HEK293 (cell line): Measurements from ENCODE around the gene HOXC10.
A peak's percentile ranks its signal among the peaks of the same experiment; 100 is the strongest.

Experiments
- KLF10 ChIP-seq: fragments of 450-650 bp; IDR thresholded peaks from 2 replicates; pipeline ENCODE4 v1.5.1; 2018; ENCODE audit warnings: missing biosample characterization, mild to moderate bottlenecking, missing genetic modification characterization
- MYNN ChIP-seq: fragments of 450-650 bp; formaldehyde crosslinking; IDR thresholded peaks from 2 replicates; pipeline ENCODE4 v1.5.1; 2016; ENCODE audit warnings: missing biosample characterization, missing genetic modification characterization, borderline replicate concordance
- SALL2 ChIP-seq: fragments of 450-650 bp; formaldehyde crosslinking; IDR thresholded peaks from 2 replicates; pipeline ENCODE4 v1.5.0; 2017; ENCODE audit warnings: missing biosample characterization, mild to moderate bottlenecking, missing genetic modification characterization, borderline replicate concordance
- SCRT2 ChIP-seq: fragments of 450-650 bp; formaldehyde crosslinking; IDR thresholded peaks from 2 replicates; pipeline ENCODE4 v1.5.1; 2016; ENCODE audit warnings: missing biosample characterization, missing genetic modification characterization
- ZBTB8A ChIP-seq: fragments of 450-650 bp; formaldehyde crosslinking; IDR thresholded peaks from 2 replicates; pipeline ENCODE4 v1.5.1; 2016; ENCODE audit warnings: missing biosample characterization, missing genetic modification characterization
- ZFHX2 ChIP-seq: fragments of 450-650 bp; formaldehyde crosslinking; conservative IDR thresholded peaks from 2 replicates; pipeline ENCODE4 v1.5.1; 2016; ENCODE audit warnings: missing biosample characterization, missing genetic modification characterization
- ZFP3 ChIP-seq: fragments of 450-650 bp; formaldehyde crosslinking; IDR thresholded peaks from 2 replicates; pipeline ENCODE4 v1.5.1; 2016; ENCODE audit warnings: low read depth, missing biosample characterization, missing genetic modification characterization
- ZNF112 ChIP-seq: fragments of 450-650 bp; formaldehyde crosslinking; IDR thresholded peaks from 2 replicates; pipeline ENCODE4 v1.5.0; 2017; ENCODE audit warnings: missing biosample characterization, missing genetic modification characterization
- ZNF146 ChIP-seq: fragments of 450-650 bp; formaldehyde crosslinking; IDR thresholded peaks from 2 replicates; pipeline ENCODE4 v1.5.1; 2016; ENCODE audit warnings: missing biosample characterization, missing genetic modification characterization
- ZNF155 ChIP-seq: fragments of 450-650 bp; formaldehyde crosslinking; IDR thresholded peaks from 2 replicates; pipeline ENCODE4 v1.5.1; 2016; ENCODE audit warnings: missing biosample characterization, missing genetic modification characterization
- ZNF174 ChIP-seq: fragments of 450-650 bp; formaldehyde crosslinking; IDR thresholded peaks from 2 replicates; pipeline ENCODE4 v1.5.0; 2017; ENCODE audit warnings: missing biosample characterization, mild to moderate bottlenecking, missing genetic modification characterization
- ZNF184 ChIP-seq: fragments of 450-650 bp; IDR thresholded peaks from 2 replicates; pipeline ENCODE4 v1.5.1; 2018; ENCODE audit warnings: missing biosample characterization, mild to moderate bottlenecking, missing genetic modification characterization
- ZNF19 ChIP-seq: fragments of 450-650 bp; formaldehyde crosslinking; IDR thresholded peaks from 2 replicates; pipeline ENCODE4; 2016; ENCODE audit warnings: missing biosample characterization, missing genetic modification characterization, low read depth
- ZNF366 ChIP-seq: fragments of 450-650 bp; formaldehyde crosslinking; conservative IDR thresholded peaks from 2 replicates; pipeline ENCODE4 v1.5.1; 2016; ENCODE audit warnings: missing biosample characterization, missing genetic modification characterization
- ZNF521 ChIP-seq: fragments of 450-650 bp; formaldehyde crosslinking; IDR thresholded peaks from 2 replicates; pipeline ENCODE4 v1.5.1; 2017; ENCODE audit warnings: missing biosample characterization, mild to moderate bottlenecking, missing genetic modification characterization
- ZNF585B ChIP-seq: fragments of 450-650 bp; formaldehyde crosslinking; IDR thresholded peaks from 2 replicates; pipeline ENCODE4 v1.5.1; 2016; ENCODE audit warnings: missing biosample characterization, missing genetic modification characterization
- ZNF621 ChIP-seq: fragments of 450-650 bp; formaldehyde crosslinking; IDR thresholded peaks from 2 replicates; pipeline ENCODE4 v1.5.1; 2017; ENCODE audit warnings: missing biosample characterization, missing genetic modification characterization
- ZNF830 ChIP-seq: fragments of 450-650 bp; IDR thresholded peaks from 2 replicates; pipeline ENCODE4 v1.5.0; 2018; ENCODE audit warnings: missing biosample characterization, missing genetic modification characterization, low read depth, mild to moderate bottlenecking, moderate library complexity
- ZSCAN23 ChIP-seq: fragments of 450-650 bp; formaldehyde crosslinking; IDR thresholded peaks from 2 replicates; pipeline ENCODE4 v1.5.1; 2016; ENCODE audit warnings: missing biosample characterization, missing genetic modification characterization
- TF ChIP-seq, protein P1 (sequence below): fragments of 450-650 bp; formaldehyde crosslinking; IDR thresholded peaks from 2 replicates; pipeline ENCODE4 v1.5.1; 2017; ENCODE audit warnings: missing biosample characterization, missing genetic modification characterization
- TF ChIP-seq, protein P2 (sequence below): fragments of 450-650 bp; formaldehyde crosslinking; optimal IDR thresholded peaks from 2 replicates; pipeline ENCODE3; 2016; ENCODE audit warnings: missing biosample characterization, mild to moderate bottlenecking, missing genetic modification characterization
- TF ChIP-seq, protein P3 (sequence below): fragments of 450-650 bp; formaldehyde crosslinking; IDR thresholded peaks from 2 replicates; pipeline ENCODE4 v1.5.1; 2016; ENCODE audit warnings: missing biosample characterization, missing genetic modification characterization
- TF ChIP-seq, protein P4 (sequence below): fragments of 450-650 bp; formaldehyde crosslinking; IDR thresholded peaks from 2 replicates; pipeline ENCODE4 v1.5.1; 2016; ENCODE audit warnings: missing biosample characterization, missing genetic modification characterization
- TF ChIP-seq, protein P5 (sequence below): fragments of 450-650 bp; formaldehyde crosslinking; IDR thresholded peaks from 2 replicates; pipeline ENCODE4 v1.5.1; 2016; ENCODE audit warnings: missing biosample characterization, missing genetic modification characterization

HOXC10 gene

DNA sequence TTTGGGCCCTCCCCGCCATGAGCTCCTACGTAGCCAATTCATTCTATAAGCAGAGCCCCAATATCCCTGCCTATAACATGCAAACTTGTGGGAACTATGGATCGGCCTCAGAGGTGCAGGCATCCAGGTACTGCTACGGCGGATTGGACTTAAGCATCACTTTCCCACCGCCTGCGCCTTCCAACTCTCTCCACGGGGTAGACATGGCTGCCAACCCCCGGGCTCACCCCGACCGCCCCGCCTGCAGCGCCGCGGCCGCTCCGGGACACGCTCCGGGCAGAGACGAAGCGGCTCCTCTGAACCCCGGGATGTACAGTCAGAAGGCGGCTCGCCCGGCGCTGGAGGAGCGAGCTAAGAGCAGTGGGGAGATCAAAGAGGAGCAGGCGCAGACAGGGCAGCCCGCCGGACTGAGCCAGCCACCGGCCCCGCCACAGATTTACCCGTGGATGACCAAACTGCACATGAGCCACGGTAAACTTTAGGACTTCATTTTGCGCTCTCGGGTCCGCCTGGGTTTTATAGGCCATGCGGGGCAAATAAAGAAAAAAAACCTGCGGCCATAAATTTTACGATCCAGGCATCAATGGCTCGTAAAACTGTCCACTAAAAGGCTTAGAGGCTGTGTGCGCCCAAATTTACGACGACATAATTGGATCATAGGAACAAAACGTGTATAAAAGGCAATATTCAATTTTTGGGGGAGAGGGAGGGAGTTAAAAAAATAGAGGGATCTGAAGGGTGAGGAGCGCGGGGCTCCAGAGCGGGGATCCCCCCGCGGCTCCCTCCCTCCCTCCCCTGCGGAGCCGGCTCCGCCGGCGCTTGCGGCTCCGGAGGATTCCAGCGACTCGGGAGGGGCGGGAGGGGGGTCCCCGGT, 48.4 kb downstream of the HOXC10 start (continued):
- no peak for TF ChIP-seq ZNF585B (tag by site-specific recombination)
- TF ChIP-seq, protein P1, sequence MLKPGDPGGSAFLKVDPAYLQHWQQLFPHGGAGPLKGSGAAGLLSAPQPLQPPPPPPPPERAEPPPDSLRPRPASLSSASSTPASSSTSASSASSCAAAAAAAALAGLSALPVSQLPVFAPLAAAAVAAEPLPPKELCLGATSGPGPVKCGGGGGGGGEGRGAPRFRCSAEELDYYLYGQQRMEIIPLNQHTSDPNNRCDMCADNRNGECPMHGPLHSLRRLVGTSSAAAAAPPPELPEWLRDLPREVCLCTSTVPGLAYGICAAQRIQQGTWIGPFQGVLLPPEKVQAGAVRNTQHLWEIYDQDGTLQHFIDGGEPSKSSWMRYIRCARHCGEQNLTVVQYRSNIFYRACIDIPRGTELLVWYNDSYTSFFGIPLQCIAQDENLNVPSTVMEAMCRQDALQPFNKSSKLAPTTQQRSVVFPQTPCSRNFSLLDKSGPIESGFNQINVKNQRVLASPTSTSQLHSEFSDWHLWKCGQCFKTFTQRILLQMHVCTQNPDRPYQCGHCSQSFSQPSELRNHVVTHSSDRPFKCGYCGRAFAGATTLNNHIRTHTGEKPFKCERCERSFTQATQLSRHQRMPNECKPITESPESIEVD (tag by site-specific recombination): peak; percentile 100
- TF ChIP-seq, protein P2, sequence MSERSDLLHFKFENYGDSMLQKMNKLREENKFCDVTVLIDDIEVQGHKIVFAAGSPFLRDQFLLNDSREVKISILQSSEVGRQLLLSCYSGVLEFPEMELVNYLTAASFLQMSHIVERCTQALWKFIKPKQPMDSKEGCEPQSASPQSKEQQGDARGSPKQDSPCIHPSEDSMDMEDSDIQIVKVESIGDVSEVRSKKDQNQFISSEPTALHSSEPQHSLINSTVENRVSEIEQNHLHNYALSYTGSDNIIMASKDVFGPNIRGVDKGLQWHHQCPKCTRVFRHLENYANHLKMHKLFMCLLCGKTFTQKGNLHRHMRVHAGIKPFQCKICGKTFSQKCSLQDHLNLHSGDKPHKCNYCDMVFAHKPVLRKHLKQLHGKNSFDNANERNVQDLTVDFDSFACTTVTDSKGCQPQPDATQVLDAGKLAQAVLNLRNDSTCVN: peak; percentile 46
- TF ChIP-seq SCRT2 (tag by site-specific recombination): peak; percentile 49
- TF ChIP-seq, protein P3, sequence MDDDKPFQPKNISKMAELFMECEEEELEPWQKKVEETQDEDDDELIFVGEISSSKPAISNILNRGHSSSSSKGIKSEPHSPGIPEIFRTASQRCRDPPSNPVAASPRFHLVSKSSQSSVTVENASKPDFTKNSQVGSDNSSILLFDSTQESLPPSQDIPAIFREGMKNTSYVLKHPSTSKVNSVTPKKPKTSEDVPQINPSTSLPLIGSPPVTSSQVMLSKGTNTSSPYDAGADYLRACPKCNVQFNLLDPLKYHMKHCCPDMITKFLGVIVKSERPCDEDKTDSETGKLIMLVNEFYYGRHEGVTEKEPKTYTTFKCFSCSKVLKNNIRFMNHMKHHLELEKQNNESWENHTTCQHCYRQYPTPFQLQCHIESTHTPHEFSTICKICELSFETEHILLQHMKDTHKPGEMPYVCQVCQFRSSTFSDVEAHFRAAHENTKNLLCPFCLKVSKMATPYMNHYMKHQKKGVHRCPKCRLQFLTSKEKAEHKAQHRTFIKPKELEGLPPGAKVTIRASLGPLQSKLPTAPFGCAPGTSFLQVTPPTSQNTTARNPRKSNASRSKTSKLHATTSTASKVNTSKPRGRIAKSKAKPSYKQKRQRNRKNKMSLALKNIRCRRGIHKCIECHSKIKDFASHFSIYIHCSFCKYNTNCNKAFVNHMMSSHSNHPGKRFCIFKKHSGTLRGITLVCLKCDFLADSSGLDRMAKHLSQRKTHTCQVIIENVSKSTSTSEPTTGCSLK (tag by site-specific recombination): no peak
- TF ChIP-seq ZNF155 (tag by site-specific recombination): no peak
- peak; percentile 89 for TF ChIP-seq ZNF146 (tag by site-specific recombination)
- TF ChIP-seq ZNF830 (tag by site-specific recombination): no peak
- TF ChIP-seq ZFP3 (tag by site-specific recombination): peak; percentile 29; the same call in 1 of the 2 replicates
- peak; percentile 93 for TF ChIP-seq KLF10
- TF ChIP-seq MYNN (tag by site-specific recombination): peak; percentile 72
- TF ChIP-seq ZFHX2 (tag by site-specific recombination): peak; percentile 40; the same call in 1 of the 2 replicates
- TF ChIP-seq, protein P4, sequence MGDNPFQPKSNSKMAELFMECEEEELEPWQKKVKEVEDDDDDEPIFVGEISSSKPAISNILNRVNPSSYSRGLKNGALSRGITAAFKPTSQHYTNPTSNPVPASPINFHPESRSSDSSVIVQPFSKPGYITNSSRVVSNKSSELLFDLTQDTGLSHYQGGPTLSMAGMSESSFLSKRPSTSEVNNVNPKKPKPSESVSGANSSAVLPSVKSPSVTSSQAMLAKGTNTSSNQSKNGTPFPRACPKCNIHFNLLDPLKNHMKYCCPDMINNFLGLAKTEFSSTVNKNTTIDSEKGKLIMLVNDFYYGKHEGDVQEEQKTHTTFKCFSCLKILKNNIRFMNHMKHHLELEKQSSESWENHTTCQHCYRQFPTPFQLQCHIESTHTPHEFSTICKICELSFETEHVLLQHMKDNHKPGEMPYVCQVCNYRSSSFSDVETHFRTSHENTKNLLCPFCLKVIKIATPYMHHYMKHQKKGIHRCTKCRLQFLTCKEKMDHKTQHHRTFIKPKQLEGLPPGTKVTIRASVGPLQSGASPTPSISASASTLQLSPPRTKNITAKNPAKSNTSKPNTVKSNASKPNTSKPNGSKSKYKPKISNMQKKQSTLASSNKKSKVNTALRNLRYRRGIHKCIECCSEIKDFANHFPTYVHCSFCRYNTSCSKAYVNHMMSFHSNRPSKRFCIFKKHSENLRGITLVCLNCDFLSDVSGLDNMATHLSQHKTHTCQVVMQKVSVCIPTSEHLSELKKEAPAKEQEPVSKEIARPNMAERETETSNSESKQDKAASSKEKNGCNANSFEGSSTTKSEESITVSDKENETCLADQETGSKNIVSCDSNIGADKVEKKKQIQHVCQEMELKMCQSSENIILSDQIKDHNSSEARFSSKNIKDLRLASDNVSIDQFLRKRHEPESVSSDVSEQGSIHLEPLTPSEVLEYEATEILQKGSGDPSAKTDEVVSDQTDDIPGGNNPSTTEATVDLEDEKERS (tag by site-specific recombination): no peak
- TF ChIP-seq ZSCAN23 (tag by site-specific recombination): 0 out of 2 replicates have a peak, but pooled peaks have one; percentile 81
- peak; percentile 94 for TF ChIP-seq ZNF19 (tag by site-specific recombination)
- TF ChIP-seq ZNF174 (tag by site-specific recombination): no peak
- peak; percentile 64; the same call in 1 of the 2 replicates for TF ChIP-seq ZNF184
- no peak for TF ChIP-seq ZNF621
- TF ChIP-seq SALL2 (tag by site-specific recombination): no peak
- TF ChIP-seq ZNF521 (tag by site-specific recombination): no peak
- TF ChIP-seq ZBTB8A (tag by site-specific recombination): peak; percentile 98
- TF ChIP-seq ZNF366 (tag by site-specific recombination): peak; percentile 99
- no peak for TF ChIP-seq ZNF112
- TF ChIP-seq, protein P5, sequence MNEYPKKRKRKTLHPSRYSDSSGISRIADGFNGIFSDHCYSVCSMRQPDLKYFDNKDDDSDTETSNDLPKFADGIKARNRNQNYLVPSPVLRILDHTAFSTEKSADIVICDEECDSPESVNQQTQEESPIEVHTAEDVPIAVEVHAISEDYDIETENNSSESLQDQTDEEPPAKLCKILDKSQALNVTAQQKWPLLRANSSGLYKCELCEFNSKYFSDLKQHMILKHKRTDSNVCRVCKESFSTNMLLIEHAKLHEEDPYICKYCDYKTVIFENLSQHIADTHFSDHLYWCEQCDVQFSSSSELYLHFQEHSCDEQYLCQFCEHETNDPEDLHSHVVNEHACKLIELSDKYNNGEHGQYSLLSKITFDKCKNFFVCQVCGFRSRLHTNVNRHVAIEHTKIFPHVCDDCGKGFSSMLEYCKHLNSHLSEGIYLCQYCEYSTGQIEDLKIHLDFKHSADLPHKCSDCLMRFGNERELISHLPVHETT: peak; percentile 94
